ENCODE measurements around the gene C4orf54.

C4orf54 gene

DNA sequence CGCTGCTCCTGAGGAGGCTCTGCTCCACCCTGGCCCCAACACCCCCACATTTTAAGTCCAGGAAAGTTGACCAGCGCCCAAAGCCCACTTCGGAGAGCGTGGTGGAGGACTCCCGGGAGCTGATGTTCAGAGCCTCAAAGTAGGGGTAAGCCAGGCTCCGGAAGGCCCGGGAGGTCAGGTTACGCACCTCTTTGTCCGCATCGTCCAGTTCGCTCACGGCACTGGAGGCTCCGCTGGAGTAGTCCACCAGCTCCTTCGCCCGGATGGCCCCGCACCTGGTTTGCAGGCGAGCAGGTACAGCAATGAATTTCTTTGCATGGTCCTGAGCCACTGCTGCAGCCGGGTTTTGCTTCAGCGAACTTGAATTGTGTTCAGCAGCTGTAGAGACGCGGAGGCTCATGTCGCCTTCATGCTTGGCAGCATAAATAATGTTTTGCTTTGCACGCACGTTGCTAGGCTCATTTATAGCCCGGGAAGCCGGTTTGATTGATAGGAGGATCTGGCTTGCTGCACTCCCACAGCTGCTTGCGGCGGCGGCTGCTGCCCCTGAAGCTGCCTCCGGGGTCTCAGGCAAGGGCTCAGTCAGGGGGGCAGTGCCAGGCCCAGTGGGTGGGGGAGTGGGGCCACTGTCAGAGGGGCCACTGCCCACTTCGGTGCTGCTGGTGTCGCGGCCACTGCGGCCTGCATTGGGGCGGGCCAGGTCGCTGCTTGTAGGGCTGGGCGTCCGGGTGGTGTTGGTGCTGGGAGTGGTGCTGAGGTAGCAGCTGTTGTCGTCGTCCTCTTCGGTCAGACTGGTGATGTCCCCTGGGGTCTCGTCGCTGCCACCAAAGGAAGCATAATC is 4.8 kb downstream of the C4orf54 start:
- DNase-seq (ENCODE audit: low read depth, low spot score) = no peak

DNA sequence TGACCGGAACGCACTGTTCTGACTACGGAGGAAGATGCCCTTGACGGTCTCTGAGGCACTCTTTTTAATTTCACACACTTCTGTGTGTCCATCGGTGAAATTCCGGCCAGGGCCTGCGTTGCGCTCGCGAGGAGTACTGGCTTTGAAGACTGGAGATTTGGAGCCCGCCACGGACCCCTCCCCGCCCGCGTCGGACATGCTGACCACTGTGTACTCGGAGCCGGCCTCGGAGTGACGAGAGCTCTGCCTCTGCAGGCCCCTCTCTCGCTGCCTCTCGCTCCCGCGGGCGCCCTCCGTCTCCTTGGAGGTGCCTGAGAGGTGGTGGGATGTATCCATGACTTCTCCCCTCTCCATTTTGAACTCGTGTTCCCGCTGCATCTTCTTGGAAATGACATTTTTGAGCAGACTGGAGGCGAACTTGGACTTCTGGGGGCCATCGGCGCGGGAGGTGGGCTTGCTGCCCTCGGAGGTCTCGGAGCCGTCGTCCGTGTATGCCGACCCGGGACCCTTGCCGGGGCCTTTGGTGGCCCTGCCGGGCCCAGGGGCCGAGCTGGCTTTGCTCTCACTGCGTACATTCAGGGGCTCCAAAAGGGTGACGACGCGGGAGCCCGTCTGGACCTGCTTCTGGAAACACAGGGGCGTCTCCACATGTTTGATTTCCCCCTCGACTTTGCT is 5.7 kb downstream of the C4orf54 start:
- DNase-seq (ENCODE audit: low read depth, low spot score) = no peak

DNA sequence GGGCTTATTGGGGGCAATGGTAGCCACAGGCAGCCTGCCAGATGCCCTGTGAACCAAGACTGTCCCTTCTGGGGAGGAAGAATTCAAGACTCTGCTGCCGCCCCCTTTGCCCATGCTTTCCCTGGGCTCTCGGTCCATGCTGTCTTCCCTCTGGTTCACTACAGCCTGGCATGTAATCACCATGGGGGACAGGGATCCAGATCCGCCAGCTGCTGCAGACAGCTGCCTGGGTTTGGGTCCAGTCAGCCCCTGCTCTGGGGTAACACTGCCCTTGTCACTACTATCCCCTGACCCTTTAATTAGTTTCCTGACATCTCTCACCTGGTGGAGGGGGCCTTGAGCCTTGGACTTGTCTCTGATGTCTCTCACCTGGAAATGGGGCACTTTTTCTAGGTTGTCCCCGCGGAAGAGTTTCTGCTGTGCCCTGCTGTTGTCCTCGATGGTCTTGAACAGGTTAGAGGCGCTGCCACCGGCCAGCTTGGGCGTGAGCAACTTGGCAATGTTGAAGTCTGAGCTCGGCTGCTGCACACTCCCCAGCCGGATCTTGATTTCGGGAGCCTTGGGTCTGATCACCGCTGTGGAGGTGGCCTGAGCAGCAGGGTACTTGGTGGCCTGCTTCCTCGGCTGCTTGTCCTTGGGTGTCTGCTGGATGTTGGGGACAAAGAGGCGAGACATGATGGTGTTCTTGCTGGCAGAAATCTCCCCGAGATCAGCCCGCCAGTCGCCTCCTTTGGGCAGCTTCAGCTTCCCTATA is 6.4 kb downstream of the C4orf54 start:
- DNase-seq (ENCODE audit: low read depth, low spot score) = no peak

DNA sequence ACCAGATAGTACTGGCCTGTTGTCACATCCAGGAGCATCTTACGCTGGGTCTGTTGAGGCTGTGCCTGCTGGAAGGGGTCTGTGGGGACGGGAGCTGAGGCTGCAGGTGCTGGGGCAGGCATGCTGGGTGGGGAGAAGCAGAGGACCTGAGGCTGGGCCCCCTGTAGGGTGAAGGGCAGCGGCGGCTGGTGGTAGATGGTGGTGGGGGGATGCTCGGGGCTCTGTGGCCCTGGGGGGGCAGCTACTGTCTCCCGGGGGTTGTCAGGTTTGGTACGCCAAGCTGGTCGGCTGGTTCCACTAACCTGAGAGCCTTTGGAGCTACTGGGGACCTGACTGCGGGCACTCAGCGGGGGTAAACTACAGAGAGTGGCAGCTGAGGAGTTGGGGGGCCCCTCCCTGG is 7.8 kb downstream of the C4orf54 start:
- DNase-seq (ENCODE audit: low read depth, low spot score) = no peak

DNA sequence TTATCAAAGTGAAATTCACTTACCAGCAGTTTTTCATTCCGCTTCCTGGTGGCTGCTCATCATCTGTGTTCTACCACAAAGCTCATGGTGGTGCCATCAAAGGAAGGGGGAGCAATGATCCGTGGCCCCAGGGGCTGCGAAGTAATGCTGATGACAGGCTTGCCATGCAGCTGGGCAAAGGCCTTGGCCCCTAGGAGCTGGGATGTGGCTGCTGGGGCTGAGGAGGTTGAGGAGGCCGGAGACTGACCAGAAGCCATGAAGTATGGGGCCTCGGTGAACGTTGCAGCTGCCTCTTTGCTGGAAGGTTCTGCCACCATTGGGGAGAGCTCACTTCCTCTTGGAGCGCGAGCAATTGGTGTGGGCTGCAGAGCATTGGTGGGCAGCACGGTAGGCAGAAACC is 8.4 kb downstream of the C4orf54 start:
- no peak for DNase-seq (ENCODE audit: low read depth, low spot score)

DNA sequence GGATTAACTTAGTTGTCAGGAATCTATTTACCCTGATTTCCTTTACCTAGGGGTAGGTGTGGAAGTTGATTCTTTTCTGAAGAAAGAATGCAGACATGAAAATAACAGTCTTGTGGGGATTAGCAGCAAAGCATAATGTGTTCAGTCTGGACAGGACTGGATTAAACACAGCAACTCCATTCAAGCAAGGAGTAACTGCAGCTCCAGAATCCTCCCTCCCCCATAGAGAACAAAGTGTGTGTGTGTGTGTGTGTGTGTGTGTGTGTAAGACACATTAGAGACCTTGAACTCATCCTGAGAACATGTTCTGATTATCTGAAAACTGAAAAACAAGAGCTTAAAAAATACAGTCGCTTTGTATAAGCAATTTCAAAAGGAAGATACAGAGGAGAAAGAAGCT is 9.3 kb downstream of the C4orf54 start:
- DNase-seq (ENCODE audit: low read depth, low spot score) = no peak

DNA sequence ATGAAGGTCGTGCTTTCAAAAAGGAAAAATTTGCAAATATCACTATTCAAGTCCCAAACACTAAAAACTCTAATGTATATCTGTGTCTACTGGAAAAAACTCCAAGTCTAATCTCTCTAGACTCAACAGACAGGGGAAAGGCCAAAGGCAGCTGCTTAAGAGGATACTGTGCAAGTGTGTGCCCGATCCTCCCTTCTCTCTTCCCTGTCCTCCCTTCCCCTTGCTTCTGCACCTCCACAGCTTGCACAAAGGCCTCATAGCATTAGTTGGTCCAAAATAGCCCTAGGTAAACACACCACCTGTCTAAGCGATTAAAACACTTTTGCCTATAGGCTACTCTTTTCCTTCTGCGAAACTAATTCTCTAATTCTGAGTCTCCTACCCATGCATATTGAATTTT is 10.6 kb downstream of the C4orf54 start:
- DNase-seq (ENCODE audit: low read depth, low spot score) = no peak

DNA sequence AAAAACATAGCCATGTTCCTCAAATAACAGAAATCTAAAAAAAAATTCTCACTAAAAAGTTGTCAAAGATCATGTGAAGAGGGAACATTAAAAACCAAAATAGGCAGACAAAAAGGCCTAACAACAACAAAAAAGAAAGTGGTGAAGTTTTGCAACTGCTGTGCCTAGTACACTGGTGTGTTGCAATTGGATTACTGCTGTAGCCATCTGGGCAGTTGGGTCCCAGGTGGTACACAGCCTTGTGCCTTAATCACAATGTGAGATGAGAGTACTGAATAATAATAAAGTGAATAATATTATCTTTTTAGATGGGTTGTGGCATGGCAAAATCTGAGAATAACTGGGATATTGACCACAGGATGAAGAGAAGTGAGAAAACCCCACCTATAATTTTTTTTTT is 12.0 kb downstream of the C4orf54 start:
- no peak for DNase-seq (ENCODE audit: low read depth, low spot score)

DNA sequence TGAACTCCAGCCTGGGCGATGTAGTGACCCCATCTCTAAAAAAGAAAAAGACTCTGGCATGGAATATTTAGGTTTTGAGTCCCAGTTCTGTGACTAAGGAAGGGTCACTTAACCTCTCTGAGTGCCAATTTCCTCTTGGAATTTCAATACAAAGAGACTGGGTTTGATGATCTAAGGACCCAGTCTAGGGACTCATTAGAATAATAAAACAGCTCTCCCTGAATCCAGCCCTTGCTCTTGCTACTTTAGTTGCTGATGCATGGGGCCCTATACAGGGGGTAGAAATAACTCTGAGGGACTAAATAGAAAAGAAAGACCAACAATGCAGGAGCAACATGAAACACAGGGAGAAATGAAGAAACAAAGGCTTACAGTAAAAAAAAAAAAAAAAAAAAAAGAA is 12.6 kb downstream of the C4orf54 start:
- DNase-seq (ENCODE audit: low read depth, low spot score) = no peak

DNA sequence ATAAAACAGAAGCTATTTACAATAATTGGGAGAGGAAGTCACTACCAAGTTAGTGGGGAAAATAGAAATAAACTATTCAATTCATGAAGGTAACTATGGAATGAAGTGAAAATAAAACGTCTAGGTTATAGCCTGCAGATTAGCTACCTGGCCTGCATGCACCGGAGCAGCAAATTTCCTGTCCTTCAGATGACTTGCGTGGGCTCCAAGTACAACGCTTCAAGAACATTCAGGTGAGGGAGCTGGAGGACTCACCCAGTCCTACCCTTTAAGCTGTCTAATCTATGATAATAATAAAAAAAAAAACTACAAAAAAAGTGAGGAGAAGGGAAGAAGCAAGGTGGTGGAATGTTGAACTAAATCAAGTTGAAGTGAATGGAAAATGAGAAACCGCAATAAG is 13.2 kb downstream of the C4orf54 start:
- no peak for DNase-seq (ENCODE audit: low read depth, low spot score)

DNA sequence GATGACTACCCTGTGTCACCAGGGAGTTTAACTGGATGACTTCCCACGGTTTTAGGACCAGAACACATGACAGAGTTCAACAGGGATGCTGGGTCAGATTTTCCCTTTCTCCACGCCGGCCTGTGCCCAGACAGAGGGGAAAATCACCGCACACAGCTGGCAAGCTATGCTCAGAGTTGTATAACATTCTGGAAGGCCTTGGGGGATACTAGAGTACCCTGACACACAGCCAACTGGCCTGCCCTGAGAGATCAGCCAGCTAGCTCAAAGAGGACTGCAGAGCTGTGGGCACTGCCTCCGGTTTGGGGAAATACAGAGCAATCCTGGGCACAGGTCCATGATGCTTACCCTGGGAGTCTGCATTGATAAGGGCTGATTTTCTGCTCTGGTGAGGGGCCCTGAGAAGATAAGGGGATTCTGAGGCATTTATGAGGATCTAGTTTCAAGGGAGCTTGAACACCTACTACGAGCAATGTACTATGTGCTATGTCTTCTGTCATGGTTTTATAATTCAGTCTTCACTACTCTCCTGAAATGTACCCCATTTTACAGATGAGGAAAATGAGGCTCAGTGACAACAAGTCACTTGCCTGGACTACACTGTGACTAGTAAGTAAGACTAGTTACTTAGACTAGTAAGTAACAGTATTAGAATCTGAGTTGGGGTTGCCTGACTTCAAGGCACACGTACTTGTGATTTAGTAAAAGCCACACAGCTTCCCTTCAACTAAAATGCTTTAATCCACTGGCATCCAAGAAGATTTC is 14.7 kb downstream of the C4orf54 start:
- DNase-seq (ENCODE audit: low read depth, low spot score) = no peak

DNA sequence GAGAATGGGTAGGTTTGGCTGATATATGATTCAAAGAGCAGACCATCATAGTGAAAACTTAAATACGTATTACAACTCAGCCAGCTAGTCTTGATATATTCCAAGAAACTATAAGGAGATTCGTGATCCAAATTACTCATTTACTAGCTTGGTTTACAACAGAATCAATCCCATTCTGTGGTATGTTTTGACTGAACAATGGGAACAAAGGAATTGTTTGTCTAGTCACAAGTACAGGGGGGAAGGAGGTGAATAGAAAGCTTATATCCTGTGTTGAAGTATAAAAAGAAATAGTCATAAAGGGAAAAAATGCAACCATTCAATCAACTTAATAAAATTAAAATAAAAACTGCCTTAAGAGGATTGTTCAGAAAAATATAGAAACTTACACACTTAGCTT is 17.0 kb downstream of the C4orf54 start:
- DNase-seq (ENCODE audit: low read depth, low spot score) = no peak

DNA sequence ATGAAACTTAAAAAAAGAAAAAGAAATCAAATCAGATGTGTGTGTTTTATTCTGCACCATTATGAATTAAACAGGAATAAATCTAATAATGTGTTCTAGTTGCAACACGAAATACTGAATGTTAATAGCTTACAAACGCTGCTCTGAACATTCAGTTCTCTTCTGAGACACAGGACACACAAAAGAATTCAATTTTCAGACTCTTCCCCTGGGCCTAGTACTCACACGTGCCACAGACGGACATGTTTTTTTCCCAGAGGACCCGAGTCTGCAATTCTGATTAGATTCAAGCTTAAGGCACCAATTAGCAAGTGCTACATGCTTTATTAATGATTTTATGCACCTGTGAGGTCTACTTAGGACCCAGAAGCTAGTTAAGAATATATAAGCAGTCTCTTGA is 20.5 kb downstream of the C4orf54 start:
- DNase-seq (ENCODE audit: low read depth, low spot score) = no peak

DNA sequence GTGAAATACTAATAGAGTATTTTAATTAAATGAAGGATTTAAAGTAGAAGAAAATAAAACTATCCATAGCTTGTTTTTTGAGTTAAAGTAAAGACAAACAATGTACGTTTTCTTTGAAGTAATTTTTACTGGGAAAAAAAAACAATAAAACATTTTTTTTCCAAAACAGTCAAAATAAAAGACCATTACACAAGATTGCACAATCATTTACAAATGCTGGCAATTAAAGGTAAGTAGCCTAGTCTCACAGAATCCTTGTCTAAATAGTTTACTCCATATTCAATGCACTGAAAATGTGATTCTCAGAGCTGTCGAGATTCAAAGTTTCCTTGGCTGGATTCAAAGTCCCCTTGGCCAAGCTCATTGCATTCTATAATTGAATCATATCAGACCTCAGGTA is 21.2 kb downstream of the C4orf54 start:
- DNase-seq (ENCODE audit: low read depth, low spot score) = no peak

DNA sequence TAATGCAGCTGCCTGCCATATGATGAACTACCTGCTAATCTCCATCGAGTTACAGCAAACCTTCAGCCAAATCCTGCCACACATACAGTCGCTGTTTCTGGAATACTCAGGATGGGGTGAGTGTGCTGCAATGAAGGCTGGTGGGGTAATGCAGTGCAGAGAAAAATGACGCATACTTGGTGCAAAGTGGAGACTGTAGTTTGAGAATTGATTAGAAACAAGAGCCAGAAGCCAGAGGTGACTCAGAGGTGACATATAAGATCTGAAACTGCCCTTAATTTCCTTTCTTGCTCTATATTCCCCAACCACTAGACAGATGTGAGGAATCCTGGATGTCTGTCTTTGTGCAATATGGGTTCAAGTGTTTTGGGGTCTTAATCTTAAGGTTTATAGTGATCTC is 22.0 kb downstream of the C4orf54 start:
- DNase-seq (ENCODE audit: low read depth, low spot score) = no peak

DNA sequence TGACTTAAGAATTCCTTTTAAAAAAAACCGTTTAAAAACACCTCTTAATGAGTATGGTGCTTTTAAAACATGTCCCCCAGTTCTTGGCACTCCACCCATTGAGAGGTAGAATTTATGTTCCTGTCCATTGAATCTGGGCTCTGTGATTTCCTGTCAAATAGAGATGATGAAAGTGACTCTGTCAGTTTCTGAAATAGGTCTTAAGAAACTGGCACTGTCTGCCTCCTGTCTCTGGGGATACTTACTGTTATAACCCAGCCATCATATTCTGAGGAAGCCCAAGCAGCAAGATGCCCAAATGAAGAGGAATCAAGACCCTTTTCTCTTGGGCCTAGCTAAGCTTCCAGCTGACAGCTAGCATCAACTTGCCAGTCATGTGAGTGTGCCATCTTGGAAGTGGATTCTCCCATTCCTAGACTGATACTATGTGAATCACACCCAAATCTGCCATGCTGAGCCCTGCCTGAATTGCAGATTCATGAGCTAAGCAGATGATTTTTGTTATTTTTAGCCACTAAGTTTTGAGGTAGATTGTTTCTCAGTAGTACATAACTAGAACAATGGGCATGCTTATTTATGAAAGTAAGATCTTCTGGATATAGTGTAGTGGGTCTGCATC is 22.8 kb downstream of the C4orf54 start:
- no peak for DNase-seq (ENCODE audit: low read depth, low spot score)

DNA sequence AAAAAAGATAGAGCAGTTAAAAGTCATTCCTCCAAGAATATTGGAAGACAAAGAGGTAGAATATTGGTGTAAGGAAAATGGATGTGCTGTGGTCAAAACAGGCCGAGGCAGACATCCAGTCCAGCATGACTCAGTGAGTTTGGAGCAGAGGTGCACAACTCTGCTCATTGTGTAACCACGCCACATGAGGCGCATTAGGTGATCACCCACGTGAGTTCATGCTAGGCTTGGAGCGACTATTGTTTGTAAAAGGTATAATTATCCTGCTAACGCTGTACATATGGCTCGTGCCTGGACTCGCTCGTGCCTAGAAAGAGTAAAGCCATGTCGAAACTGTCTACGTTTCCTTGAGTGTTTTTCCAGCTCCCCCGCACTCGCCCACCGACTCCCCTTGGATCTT is 23.9 kb downstream of the C4orf54 start:
- DNase-seq (ENCODE audit: low read depth, low spot score) = no peak

DNA sequence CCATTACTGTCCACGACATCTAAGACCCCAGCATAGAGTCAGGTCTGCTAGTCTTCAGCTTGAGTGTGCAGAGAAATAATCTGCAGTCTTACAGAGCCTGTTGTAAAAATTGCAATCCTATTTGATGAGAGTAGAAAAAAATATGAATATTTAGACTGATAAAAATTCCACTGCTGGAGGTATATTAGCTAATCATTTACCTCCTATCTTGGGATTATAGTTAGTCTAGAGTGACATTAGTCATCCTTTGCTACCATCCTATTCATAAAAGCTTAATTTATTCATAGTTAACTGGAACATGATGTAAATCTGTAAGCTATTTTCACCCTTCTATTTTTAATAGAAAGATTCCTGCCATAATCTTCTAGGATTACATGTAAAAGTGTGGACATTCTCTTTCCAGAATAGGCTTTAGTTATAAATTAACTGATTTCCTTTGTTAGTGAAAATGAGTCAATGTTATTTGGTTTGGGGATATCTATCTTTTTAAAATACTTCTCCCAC is 26.7 kb downstream of the C4orf54 start:
- DNase-seq (ENCODE audit: low read depth, low spot score) = no peak

DNA sequence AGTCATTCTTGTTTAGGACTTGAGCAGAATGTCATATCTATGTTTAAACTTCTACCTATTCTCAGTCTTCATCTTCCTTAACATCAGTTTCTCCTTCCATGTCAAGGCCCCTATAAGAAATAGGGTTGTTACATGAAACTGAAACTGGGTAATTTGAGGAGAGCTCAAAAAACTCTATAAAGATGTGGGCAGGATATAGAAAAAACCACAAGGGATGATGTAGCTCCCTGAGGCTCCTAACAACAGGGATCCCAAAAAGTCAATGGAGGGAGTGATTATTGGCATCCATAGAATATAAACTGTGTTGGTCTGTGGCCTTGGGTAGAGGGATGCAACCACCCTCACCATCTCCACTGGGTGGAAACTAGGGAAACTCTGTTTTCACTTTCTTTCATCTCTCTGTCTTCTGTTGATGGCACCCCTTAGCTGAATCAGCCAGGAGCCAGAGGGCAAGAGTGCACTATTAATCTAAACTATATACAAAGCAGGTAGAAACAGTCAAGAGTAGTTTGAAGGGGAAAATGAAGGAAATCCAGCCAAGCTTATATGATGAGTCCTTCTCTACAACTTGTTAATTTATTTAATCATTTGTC is 27.6 kb downstream of the C4orf54 start:
- no peak for DNase-seq (ENCODE audit: low read depth, low spot score)

DNA sequence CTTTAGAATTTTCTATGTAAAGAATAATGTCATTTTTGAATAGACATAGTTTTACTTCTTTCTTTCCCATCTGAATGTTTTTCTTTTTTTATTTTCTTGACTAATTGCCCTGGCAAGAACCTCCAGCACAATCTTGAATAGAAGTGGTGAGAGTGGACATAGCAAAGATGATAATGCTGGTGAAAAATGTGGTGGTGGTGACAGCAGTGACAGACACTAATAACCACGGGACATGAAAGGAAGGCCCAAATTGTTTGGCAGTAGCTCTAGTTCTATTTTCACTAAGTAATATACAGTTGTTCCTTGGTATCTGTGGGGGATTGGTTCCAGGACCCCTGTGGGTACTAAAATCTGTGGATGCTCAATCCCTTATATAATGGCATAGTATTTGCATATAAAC is 29.6 kb downstream of the C4orf54 start:
- no peak for DNase-seq (ENCODE audit: low read depth, low spot score)

DNA sequence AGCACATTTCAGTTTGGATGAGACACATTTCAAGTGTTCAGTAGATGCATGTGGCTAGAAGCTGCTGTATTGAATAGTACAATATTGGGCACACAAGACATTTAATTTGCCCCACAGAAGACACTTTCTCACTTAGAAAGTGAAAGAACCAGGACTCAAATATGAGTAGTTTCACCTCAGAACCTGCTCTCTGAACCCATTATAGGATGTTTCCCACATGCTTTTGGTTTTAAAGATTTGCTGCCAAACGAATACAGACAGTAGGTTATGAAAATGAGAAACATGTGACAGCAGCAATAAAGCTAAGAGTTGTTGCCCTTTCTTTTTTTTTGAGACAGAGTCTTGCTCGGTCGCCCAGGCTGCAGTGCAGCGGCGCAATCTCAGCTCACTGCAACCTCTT is 32.3 kb downstream of the C4orf54 start:
- DNase-seq (ENCODE audit: low read depth, low spot score) = no peak

Measured in smooth muscle cell of the brain vasculature (primary cell).